ENCODE data around the gene ZNF213.
"Not testable (repeated sequence)": the region's sequence is repeated elsewhere in the genome, so short reads cannot be mapped to it uniquely, and the experiment has no call there.

The ZNF213 gene

GRCh38 chr16:3158510-3159314 lies 23.9 kb downstream of the ZNF213 start:
- peak; percentile 78 for ATAC-seq
- peaks cover 25% of the 10 kb centered on the region for H3K4me1 Mint-ChIP-seq
- H3K4me3 Mint-ChIP-seq = peak overlapping the region; percentile 84
- no peaks in the 10 kb centered on the region for H3K9me3 Mint-ChIP-seq
- H3K27ac Mint-ChIP-seq = peak overlapping the region; percentile 86
- peak; percentile 87 for DNase-seq
- H3K36me3 Mint-ChIP-seq (ENCODE audit: low read depth) = peaks cover 2% of the 10 kb centered on the region
- peaks cover 9% of the 10 kb centered on the region for H3K27me3 Mint-ChIP-seq

- H3K4me1 Mint-ChIP-seq = peaks cover 33% of the 10 kb centered on the region
- no peak overlapping the region for H3K4me3 Mint-ChIP-seq
- DNase-seq (no peak), ATAC-seq (no peak)
- no peaks in the 10 kb centered on the region for H3K9me3 Mint-ChIP-seq
- no peak overlapping the region for H3K27ac Mint-ChIP-seq
- no peaks in the 10 kb centered on the region for H3K36me3 Mint-ChIP-seq (ENCODE audit: low read depth)
- H3K27me3 Mint-ChIP-seq = peaks cover 9% of the 10 kb centered on the region
Observed at GRCh38 chr16:3161235-3162018, 26.6 kb downstream of the ZNF213 start.

GRCh38 chr16:3164121-3164991 lies 29.5 kb downstream of the ZNF213 start:
- H3K4me3 Mint-ChIP-seq = no peak overlapping the region
- H3K9me3 Mint-ChIP-seq = no peaks in the 10 kb centered on the region
- DNase-seq (no peak), ATAC-seq (no peak)
- no peaks in the 10 kb centered on the region for H3K36me3 Mint-ChIP-seq (ENCODE audit: low read depth)
- H3K4me1 Mint-ChIP-seq = peaks cover 16% of the 10 kb centered on the region
- no peak overlapping the region for H3K27ac Mint-ChIP-seq
- H3K27me3 Mint-ChIP-seq = peaks cover 11% of the 10 kb centered on the region

GRCh38 chr16:3165111-3165822 lies 30.4 kb downstream of the ZNF213 start:
- Mint-ChIP-seq H3K36me3 (ENCODE audit: low read depth) (no peaks in the 10 kb centered on the region), H3K27me3 (peaks cover 20% of the 10 kb centered on the region), H3K9me3 (no peaks in the 10 kb centered on the region), H3K4me3 (peak overlapping the region; percentile 49), H3K27ac (no peak overlapping the region), H3K4me1 (peaks cover 10% of the 10 kb centered on the region)
- DNase-seq (no peak), ATAC-seq (no peak)

- H3K27me3 Mint-ChIP-seq = peaks cover 28% of the 10 kb centered on the region
- H3K4me3 Mint-ChIP-seq = no peak overlapping the region
- peaks cover 22% of the 10 kb centered on the region for H3K4me1 Mint-ChIP-seq
- no peak for ATAC-seq
- no peak overlapping the region for H3K27ac Mint-ChIP-seq
- no peak for DNase-seq
- H3K36me3 Mint-ChIP-seq (ENCODE audit: low read depth) = no peaks in the 10 kb centered on the region
- H3K9me3 Mint-ChIP-seq = no peaks in the 10 kb centered on the region
Observed at GRCh38 chr16:3166505-3166886, 31.7 kb downstream of the ZNF213 start.

GRCh38 chr16:3168729-3169128 lies 33.9 kb downstream of the ZNF213 start:
- ATAC-seq; H3K27ac Mint-ChIP-seq; H3K36me3 Mint-ChIP-seq (ENCODE audit: low read depth); DNase-seq; H3K4me3 Mint-ChIP-seq; H3K9me3 Mint-ChIP-seq: not testable (repeated sequence)
- peaks cover 40% of the 10 kb centered on the region for H3K27me3 Mint-ChIP-seq
- H3K4me1 Mint-ChIP-seq = peaks cover 36% of the 10 kb centered on the region

- Mint-ChIP-seq H3K36me3 (ENCODE audit: low read depth) (peaks cover 1% of the 10 kb centered on the region), H3K4me1 (peaks cover 44% of the 10 kb centered on the region), H3K4me3 (peak overlapping the region; percentile 79), H3K9me3 (no peaks in the 10 kb centered on the region), H3K27ac (peak overlapping the region; percentile 93), H3K27me3 (peaks cover 52% of the 10 kb centered on the region)
- peak; percentile 46 for DNase-seq
- ATAC-seq = no peak
Observed at GRCh38 chr16:3170440-3171180, 35.8 kb downstream of the ZNF213 start.

- Mint-ChIP-seq H3K27ac (peak overlapping the region; percentile 93), H3K4me1 (peaks cover 43% of the 10 kb centered on the region), H3K9me3 (no peaks in the 10 kb centered on the region), H3K36me3 (ENCODE audit: low read depth) (peaks cover 1% of the 10 kb centered on the region), H3K4me3 (peak overlapping the region; percentile 79), H3K27me3 (peaks cover 59% of the 10 kb centered on the region)
- peak; percentile 74 for DNase-seq
- ATAC-seq = peak; percentile 79
Observed at GRCh38 chr16:3171181-3171854, 36.5 kb downstream of the ZNF213 start.

- Mint-ChIP-seq H3K9me3 (no peaks in the 10 kb centered on the region), H3K4me1 (peaks cover 43% of the 10 kb centered on the region), H3K4me3 (peak overlapping the region; percentile 79), H3K27me3 (peaks cover 66% of the 10 kb centered on the region), H3K27ac (peak overlapping the region; percentile 93), H3K36me3 (ENCODE audit: low read depth) (peaks cover 1% of the 10 kb centered on the region)
- DNase-seq (peak; percentile 77), ATAC-seq (peak; percentile 77)
Observed at GRCh38 chr16:3171855-3172593, 37.2 kb downstream of the ZNF213 start.

GRCh38 chr16:3173892-3174617 lies 39.2 kb downstream of the ZNF213 start:
- H3K4me1 Mint-ChIP-seq = peaks cover 43% of the 10 kb centered on the region
- H3K27me3 Mint-ChIP-seq = peaks cover 74% of the 10 kb centered on the region
- H3K27ac Mint-ChIP-seq = peak overlapping the region; percentile 13
- H3K9me3 Mint-ChIP-seq = no peaks in the 10 kb centered on the region
- H3K36me3 Mint-ChIP-seq (ENCODE audit: low read depth) = peaks cover 1% of the 10 kb centered on the region
- DNase-seq (peak; percentile 75), ATAC-seq (no peak)
- peak overlapping the region; percentile 73 for H3K4me3 Mint-ChIP-seq

GRCh38 chr16:3174618-3175148 lies 39.9 kb downstream of the ZNF213 start:
- H3K4me3 Mint-ChIP-seq = peak overlapping the region; percentile 73
- DNase-seq = no peak
- H3K9me3 Mint-ChIP-seq = no peaks in the 10 kb centered on the region
- no peak for ATAC-seq
- H3K27ac Mint-ChIP-seq = peak overlapping the region; percentile 13
- H3K36me3 Mint-ChIP-seq (ENCODE audit: low read depth) = peaks cover 1% of the 10 kb centered on the region
- peaks cover 74% of the 10 kb centered on the region for H3K27me3 Mint-ChIP-seq
- peaks cover 43% of the 10 kb centered on the region for H3K4me1 Mint-ChIP-seq
